ENCODE measurements around the gene CCDC78.
A peak's percentile ranks its signal among the peaks of the same experiment; 100 is the strongest.

CCDC78 gene

DNA sequence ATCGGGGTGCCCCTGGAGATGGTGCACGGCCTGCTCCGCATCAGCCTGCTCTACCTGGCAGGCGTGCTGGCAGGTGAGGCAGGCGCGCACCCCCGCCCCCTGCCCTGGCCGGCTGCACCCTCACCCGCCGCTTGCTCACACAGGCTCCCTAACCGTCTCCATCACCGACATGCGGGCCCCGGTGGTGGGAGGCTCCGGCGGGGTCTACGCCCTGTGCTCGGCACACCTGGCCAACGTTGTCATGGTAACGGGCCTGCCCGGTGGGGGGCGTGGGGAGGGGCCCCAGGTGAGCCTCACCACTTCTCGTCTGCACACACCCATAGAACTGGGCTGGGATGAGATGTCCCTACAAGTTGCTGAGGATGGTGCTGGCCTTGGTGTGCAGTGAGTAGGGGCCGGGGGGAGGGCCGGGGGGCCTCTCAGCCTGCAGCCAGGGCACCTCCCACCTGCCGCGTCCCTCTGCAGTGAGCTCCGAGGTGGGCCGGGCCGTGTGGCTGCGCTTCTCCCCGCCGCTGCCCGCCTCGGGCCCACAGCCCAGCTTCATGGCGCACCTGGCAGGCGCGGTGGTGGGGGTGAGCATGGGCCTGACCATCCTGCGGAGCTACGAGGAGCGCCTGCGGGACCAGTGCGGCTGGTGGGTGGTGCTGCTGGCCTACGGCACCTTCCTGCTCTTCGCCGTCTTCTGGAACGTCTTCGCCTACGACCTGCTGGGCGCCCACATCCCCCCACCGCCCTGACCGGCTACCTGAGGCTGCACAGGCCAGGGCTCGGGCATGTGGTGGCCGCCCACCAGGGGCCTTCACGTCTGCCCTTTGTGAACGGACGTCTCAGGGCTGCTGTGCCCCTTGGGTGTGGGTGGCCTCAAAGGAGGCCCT lies 48.7 kb downstream of the CCDC78 start:
- no peak for DNase-seq

DNA sequence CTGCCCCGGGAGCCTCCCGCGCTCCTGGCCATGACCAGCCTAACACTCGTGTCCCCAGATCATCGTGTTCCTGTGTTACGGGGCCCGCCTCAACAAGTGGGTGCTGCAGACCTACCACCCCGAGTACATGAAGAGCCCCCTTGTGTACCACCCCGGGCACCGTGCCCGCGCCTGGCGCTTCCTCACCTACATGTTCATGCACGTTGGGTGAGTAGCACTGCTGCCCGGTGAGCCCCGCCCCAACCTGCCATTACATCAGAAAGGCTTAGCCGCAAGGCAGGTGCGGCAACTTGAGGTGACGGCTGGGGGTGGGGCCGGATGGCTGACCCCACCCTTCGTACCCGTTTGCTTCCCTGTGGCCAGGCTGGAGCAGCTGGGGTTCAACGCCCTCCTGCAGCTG lies 49.3 kb downstream of the CCDC78 start:
- DNase-seq = peak; percentile 76

DNA sequence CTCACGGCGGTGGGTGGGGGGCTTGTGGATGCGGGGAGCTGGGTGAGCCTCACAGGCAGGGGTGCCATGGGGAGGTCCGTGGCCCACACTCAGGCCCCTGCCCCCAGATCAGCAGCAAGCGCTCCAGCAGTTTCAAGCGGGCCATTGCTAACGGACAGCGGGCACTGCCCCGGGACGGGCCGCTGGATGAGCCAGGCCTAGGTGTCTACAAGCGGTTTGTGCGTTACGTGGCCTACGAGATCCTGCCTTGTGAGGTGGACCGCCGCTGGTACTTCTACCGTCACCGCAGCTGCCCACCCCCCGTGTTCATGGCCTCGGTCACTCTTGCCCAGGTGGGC lies 49.7 kb downstream of the CCDC78 start:
- DNase-seq = no peak

DNA sequence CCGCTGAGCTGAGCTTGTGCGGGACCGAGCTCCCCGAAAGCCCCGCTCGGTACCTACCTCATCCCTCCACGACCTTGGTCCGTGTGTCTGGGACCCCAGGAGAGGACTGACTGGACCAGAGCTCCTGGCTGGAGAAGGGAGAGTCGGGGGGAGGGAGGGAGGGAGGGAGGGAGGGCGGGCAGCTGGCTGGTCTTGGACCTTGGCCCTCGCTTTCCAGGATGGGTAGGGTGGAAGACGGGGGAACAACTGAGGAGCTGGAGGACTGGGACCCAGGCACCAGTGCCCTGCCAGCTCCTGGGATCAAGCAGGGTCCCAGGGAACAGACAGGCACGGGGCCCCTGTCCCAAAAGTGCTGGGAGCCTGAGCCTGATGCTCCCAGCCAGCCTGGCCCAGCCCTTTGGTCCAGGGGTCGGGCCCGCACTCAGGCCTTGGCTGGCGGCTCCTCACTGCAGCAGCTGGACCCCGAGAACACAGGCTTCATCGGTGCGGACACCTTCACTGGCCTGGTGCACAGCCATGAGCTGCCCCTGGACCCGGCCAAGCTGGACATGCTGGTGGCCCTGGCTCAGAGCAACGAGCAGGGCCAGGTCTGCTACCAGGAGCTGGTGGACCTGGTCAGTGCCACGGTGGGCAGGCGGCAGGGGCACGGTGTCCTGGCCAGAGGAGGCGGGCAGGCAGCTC lies 50.2 kb downstream of the CCDC78 start:
- DNase-seq = no peak

DNA sequence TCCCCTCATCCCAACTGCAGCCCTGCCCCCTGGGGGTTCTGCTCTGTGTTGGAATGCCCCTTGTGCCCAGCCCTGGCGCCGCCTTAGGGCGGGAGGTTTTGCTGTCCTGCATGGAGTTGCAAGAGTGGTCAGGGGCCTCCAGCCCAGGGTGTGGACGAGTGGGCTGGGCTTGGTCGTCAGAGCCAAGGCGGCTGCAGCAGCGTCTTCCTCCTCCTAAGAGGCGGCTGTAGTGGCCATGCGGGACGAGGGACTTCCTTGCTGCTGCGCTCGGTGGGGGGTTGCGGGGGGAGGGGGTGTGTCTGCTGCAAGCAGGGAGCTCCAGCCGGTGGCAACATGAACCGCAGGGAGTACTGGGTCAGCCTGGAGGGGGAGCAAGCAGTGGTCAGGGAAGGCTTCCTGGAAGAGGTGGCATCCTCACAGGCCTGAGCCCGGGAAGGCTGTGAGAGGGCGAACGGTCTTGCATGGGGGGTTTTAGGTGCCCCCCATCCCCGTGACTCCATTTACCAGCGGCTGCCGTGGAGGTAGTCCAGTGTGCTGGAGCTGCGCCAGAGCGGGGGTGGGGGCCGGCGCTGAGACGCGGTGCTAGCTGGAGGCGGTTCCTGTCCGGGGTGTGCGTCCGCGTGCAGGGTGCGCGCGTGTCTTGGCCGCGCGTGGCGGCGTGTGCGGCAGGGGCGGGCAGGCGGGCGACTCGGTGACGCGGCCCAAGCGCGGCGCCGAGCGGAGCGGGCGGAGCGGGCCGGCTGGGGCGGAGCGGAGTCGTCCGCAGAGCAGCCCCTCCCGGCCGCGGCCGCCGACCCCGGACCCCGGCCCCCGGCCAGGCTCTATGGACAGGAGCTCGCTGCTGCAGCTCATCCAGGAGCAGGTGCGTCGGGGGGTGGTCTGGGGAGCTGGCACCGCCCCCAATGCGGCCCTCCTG lies 51.0 kb downstream of the CCDC78 start, which contains the start of gene RHBDL1:
TSS of gene RHBDL1 (plus strand) at position 704 of the 916 bp plus-strand sequence. CDS start at position 824, 120 bp downstream.
- no peak for DNase-seq

DNA sequence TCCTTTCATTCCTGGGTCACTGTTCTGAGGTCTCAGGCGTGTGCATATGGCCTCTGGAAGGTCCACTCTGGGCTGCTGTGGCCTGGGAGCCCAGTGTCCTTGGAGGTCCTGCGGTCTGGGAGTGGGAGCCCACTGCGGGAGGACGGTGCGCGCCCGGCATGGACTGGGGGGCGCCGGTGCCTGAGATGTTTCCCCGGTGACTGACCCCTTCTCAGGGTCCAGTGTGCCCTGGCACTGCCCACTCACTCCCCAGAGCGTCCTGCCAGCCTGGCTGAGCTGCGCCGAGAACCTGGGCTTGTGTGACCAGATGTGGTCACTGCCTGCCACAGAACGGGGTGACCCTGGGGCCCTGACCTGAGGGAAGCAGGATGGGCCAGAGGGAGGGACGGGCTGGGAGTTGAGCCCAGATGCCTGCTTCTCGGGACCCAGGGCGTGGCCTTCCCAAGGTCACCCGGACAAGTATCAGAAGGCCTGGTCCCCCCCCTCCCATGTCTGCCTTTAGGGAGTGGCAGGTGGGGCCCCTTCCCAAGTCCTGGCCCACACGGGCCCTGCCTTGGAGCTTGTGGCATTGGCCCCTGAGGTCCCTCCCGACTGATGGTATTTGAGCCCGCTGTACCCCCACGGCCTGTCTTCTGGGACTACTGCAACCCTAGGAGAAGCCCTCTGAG lies 51.9 kb downstream of the CCDC78 start:
- no peak for DNase-seq

DNA sequence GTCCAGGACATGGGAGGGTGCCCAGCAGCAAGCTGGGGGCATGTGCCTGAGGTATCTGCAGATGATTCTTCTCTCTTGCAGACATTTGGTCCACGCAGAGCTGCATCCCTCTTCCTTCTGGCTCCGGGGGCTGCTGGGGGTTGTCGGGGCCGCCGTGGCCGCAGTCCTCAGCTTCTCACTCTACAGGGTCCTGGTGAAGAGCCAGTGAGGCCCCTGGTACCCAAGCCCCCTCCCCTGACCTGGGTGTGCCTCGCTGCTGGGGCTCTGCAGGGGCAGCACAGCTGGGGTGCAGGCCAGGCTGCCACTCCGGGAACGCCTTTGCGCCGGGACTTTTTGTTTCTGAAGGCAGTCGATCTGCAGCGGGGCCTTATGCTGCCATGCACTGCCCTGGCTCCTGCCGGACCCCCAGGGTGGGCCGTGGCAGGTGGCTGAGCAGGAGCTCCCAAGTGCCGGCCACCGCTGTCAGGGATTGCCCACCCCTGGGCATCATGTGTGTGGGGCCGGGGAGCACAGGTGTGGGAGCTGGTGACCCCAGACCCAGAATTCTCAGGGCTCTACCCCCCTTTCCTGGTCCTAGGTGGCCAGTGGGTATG lies 52.7 kb downstream of the CCDC78 start:
- DNase-seq = no peak

DNA sequence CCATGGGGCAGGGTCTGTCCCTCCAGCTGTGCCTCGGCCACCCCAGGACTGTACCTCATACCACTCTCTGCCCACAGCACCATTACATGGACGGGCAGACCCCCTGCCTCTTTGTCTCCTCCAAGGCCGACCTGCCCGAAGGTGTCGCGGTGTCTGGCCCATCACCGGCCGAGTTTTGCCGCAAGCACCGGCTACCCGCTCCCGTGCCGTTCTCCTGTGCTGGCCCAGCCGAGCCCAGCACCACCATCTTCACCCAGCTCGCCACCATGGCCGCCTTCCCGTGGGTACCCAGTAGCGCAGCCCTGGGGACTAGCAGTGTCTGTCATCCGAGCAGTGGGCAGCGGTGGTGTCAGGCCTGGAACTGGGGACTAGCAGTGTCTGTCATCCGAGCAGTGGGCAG lies 53.4 kb downstream of the CCDC78 start:
- no peak for DNase-seq
